NCI-H82 treated with DMSO at 0.1 percent for 48 hours (cell line): ENCODE measurements around the gene SEMA6A.
A peak's percentile ranks its signal among the peaks of the same experiment; 100 is the strongest.

Source experiments
- DNase-seq: peaks from one replicate; lab custom pipeline; 2025; ENCODE audit not compliant: unreplicated experiment; lab: John Stamatoyannopoulos, UW

The SEMA6A gene

DNA sequence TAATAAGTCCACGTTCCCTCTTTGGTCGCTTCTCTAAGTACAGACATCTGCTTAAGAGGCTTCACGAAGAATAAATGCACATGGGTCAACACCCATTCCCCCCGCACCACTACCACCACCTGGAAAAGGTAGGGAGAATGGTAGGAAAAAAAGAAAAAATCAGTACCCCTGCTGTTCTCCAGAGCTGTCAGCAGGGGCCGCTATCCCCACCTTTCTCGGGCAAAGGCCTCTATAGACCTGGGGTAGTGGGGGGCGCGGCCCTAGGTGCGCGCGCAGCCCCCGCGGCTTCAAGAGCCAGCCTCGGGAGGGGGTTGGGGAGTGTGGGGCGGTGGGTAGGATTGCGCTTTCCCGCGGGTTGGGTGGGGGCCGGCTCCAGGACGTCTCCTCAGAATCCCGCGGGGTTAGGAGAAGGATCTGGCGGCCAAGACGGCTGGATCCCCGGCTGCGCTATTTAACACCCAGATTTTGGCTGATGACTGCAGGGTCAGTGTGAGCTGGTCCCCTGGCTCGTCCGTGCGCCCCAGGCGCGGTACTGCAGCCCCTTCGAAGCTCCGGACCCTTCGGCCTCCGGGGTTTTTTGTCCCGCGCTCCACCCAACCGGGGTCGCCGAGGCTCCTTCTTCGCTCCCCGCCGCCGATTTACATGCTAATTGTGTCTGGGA is 1.6 kb upstream of the SEMA6A start:
- DNase-seq = no peak

DNA sequence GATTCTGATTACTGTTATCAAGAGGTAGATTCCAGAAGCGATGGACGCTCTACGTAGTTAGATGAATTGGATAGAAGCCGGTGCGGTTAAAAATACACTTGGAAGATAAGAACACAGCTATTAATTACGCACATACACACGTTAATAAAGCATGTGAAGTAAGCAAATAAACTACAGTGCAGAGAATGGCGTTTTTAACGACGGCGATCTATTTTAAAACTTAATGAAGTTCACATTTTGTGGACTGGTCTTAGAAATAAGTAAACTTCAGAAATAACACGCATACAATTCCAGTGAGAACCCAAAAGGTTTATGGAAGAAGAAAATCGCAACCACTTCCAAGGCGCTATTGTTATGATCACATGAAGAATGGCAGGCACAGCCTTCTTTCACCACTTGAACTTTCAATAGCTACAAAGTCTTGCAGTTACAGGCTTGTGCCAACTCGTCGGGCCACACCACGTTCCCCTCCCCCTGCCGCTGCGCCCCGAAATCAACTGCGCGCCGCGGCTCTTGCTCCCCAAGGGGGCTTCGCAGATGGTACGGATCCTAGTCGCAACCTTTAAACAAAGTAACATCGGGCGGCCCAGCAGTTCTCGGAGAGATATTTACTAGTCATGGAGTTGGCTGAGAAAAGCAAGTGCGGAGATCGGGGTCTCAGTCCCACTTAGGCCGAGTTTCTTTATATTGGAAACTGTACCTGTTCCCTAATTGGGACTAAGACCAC is 866 bp upstream of the SEMA6A start:
- DNase-seq = no peak

GRCh38 chr5:116573702-116574366 is 789 bp downstream of the SEMA6A start:
- no peak for DNase-seq

DNA sequence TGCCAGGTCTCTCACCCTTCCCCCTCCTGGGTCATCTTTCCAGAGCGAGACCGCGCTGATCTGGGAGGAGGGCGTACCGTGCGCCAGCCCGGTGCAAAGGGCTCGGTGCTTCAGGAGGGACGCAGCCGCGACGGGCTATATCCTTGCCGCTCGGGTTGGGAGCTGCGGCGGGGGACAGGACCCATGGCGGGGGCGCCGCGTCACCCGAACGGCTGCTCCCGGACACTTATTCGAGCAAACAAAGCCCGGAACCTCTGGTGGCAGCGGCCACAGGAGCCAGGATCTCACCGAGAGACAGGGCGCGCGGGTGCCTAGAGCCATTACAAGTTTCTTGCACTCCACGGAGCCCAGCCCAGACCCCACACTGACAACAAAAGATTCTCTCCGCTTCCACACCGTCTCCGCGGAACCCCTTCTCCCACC is 1.3 kb downstream of the SEMA6A start:
- DNase-seq = no peak

DNA sequence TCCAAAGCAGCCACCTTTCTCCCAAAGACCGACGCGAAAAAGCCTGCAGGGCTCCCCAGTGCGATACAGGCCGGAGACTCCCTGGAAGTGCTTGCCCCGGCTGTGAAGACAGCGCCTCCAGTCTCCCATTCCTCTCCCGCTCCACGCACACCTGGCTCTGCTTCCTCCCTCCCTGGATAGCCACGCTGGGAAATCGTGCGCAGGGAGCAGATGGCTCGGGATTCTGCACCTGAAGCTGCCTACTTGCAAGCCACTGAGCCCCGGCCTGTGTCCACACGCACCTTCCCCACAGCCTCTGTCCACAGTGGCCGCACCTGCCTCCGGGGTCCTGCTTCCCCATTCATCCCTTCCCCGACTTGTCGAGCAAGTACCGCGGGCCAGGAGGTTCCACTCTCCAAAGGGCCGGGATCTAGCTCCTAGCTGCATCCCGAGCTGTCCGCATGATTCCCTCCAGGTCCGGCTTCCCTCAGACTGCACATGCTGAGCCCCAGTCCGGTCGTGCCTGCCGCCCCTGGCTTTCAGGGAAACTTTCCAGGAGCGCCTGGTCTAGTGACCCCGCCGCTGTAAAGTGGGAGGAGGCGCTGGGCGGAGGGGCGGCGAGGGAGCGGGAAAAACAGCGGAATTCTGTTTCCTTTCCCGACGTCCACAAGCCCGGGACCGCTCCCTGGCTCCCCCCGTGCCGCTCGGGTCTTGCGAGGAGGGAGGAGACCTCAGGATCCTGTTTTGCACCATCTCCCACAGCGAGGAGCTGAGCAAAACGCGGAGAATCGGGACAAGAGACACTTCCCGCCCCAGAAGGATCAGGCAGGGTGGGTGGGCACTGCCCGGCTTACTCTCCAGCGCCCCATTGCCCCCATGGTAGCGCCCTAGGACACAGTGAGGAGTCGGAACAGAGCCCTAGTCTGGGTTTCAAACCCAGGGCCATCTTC is 2.0 kb downstream of the SEMA6A start:
- peak; percentile 19 for DNase-seq

DNA sequence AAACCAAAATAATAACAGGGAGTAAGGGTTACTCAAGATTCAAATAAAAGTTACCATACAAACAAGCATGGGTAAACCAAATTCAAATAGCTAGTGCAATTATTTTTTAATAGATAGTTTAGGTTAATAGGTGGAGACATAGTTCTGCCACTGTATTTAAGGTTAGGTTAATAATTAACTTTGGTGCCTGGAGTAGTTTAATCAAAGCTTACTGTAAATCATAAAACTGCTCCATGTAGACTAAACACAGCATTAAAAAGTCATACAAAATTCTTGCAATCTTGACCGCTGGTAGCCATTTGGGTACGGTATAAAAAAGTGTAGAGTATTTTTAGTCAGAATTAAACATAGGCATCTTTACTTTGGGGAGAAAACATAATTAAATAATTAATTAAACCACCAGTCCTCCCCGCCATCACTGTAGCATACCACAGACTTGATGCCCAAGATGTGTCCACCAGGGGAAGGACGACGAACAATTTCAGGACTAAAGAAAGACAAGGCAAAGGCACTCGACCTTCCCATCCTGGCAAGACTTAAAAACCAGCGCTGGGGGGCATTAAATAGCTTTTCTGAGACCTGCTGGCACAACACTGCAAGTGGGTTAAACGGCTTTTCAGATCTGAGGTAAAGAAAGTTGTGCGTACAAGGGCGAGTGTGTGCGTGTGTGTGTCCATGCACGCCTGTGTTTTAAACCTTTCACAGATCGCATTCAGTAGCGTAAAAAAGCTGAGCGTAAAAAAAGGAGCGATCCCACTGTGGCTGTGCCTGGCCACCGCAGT is 2.9 kb downstream of the SEMA6A start:
- no peak for DNase-seq

DNA sequence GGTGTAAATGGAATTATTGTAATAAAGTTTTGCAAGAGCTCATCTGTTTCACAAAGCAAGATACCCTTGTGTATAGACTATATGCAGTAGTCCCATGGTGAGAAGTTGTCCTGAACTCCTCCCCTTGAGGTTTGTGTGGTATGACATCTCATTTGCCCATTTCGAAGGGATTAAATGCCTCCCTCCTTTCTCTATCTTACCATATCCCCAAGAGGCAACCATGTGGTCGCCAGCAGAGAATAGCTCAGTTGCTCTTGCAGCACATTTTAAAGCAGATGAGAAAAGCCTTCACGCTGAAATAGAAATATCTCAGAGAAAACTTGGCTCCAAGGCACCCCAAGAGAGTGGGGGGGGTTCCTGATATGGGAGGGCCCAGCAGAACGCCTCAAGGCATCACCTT is 4.6 kb downstream of the SEMA6A start:
- no peak for DNase-seq

- DNase-seq = no peak
These were observed 7.5 kb downstream of the SEMA6A start for GRCh38 chr5:116567106-116567505.

DNA sequence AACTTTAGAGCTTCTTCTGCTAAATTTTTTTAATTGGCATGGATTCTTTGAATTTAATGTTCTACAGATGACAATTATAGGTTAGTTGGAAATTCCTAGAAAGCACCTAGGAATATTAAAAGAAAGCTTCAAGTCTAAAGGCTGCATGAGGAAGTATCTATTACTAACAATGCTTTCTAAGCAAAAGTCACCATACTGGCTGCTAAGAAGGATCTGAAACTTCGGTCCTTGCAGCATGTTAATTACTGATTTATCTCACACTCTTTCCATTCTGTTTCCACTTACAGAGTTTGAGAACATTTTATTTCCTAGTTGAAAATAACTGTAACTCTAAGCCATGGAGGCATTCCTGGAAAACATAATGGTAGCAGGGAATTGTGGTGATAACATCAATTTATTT is 8.4 kb downstream of the SEMA6A start:
- no peak for DNase-seq

DNA sequence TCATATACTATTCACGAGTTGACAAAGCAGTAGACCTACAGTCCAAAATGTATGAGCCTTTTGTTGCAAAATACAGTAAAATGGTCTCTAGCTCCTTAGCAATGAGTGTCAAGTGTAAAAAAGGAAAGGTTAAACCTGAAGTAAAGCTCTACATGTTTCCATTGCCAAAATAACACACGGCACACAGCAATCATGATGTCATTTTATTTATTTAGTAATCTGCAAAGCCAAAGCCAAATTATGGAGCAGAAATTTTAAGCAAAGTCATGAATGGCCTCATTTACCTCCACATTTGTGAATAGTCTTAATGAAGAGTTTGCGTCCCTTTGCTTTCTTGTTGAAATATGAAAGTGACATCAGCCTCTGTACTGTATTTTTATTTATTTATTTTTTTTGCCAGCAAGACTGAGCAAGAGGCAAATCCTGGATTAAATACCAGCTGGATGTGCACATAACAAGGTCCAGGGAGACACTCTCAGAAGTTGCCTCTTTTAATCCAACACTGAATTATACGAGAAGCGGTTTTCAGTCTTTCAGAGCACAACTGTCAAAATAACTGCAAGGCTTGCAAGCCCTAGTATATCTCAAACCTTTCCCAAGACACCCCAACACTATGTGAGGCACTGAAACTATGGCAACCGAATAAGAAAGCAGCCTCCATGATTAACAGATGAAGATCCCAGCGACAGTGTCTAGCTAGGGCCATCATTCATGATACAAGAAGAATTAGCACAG is 9.7 kb downstream of the SEMA6A start:
- DNase-seq = no peak

GRCh38 chr5:116564312-116564711 is 10.3 kb downstream of the SEMA6A start:
- no peak for DNase-seq

GRCh38 chr5:116563736-116564308 is 10.8 kb downstream of the SEMA6A start:
- no peak for DNase-seq

- DNase-seq = no peak
These were observed 12.0 kb downstream of the SEMA6A start for GRCh38 chr5:116562669-116563068.

DNA sequence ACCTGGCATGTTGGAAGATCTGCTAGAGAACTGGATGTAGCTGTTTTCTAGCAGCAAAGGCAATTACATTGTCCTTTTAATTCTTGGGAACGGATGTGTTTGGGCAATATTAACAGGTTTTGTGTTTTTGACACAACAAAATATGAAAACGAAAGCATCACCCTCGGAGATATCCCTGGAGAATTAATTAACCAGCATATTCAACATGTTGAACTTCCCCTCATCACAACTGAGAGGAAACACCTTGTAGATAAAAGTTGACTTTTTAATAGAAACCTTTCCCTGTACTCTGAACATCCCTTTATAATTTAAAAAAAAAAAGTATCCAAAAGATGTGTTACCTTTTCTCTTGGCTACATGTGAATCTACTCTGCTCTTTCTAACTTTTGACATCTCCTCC is 13.0 kb downstream of the SEMA6A start:
- no peak for DNase-seq

- DNase-seq = no peak
These were observed 14.9 kb downstream of the SEMA6A start for GRCh38 chr5:116559673-116560164.

DNA sequence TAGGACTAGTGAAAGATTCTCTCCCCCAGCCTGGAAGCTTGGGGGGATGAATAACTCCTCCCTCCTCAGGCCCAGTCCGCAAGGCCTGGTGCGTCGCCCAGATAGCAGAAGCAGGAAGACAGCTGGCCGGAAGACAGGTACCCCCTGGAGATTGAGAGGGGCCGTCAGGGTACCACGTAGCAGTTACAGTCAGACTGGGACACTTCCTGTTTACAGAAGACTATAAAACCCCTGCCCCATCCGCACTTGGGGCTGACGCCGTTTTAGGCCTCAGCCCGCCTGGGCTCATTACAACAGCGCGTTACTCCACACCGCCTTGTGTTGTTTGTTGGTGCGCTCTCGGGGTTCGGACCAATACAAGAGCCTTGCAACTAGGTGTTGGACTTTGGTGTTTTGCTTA is 15.4 kb downstream of the SEMA6A start:
- no peak for DNase-seq

GRCh38 chr5:116557669-116558271 is 16.9 kb downstream of the SEMA6A start:
- DNase-seq = no peak

- no peak for DNase-seq
These were observed 19.9 kb downstream of the SEMA6A start for GRCh38 chr5:116554764-116555163.

GRCh38 chr5:116553366-116553765 is 21.3 kb downstream of the SEMA6A start:
- no peak for DNase-seq
